H1 (cell line): Measurements from ENCODE around the gene PYY. TPM values are rescaled to one million over a fixed set of nuclear protein-coding genes. Genes with fewer than 3 reads are reported as not detected.

ENCODE experiments used
- CTCF ChIA-PET: fragments of 300-600 bp; sonication (Branson Sonifier 250); formaldehyde crosslinking; loops from one replicate; lab custom pipeline; 2021; ENCODE audit not compliant: partially characterized antibody; lab: Charles Lee
- POLR2A ChIA-PET: fragments of 300-600 bp; sonication (Branson Sonifier 250); formaldehyde crosslinking; loops from one replicate; lab custom pipeline; 2021; ENCODE audit warnings: inconsistent platforms; ENCODE audit not compliant: partially characterized antibody; lab: Charles Lee
- DNase-seq, 2 experiments: peaks; one replicate each; pipeline versions ENCODE4 v3.0.0 to v3.0.0-alpha.2; 2010 to 2022; ENCODE audit warnings: low spot score in 2 of 2, low read depth in 1 of 2, mixed read lengths in 1 of 2
- FAIRE-seq: peaks from 2 replicates; lab custom pipeline; 2011; peaks lifted over from hg19 to GRCh38; lab: Jason Lieb, UNC
- H2AFZ ChIP-seq: 2 replicates; pipeline ENCODE4 v1.8.1; 2012; ENCODE audit warnings: low read length, inconsistent platforms
- H2AK5ac ChIP-seq: 2 replicates; pipeline ENCODE4 v1.6.1; 2013; ENCODE audit warnings: low read depth, low read length
- H2BK120ac ChIP-seq: replicated peaks from 2 replicates; pipeline ENCODE3; 2013; ENCODE audit warnings: low read depth, low read length, inconsistent platforms
- H2BK12ac ChIP-seq: 2 replicates; pipeline ENCODE4 v1.6.1; 2013; ENCODE audit warnings: low read depth, low read length
- H2BK15ac ChIP-seq: 2 replicates; pipeline ENCODE4 v1.6.1; 2013; ENCODE audit warnings: low read length
- H2BK20ac ChIP-seq: 2 replicates; pipeline ENCODE4 v1.6.1; 2013; ENCODE audit warnings: low read length
- H2BK5ac ChIP-seq: 2 replicates; pipeline ENCODE4 v1.6.1; 2013; ENCODE audit warnings: low read depth, low read length
- H3K14ac ChIP-seq: 2 replicates; pipeline ENCODE4 v1.6.1; 2013; ENCODE audit warnings: inconsistent platforms; ENCODE audit not compliant: insufficient read length
- H3K18ac ChIP-seq: 2 replicates; pipeline ENCODE4 v1.6.1; 2013; ENCODE audit warnings: low read length; ENCODE audit errors: extremely low read depth
- H3K23ac ChIP-seq: 2 replicates; pipeline ENCODE4 v1.6.1; 2013; ENCODE audit warnings: inconsistent platforms; ENCODE audit not compliant: insufficient read length
- H3K23me2 ChIP-seq: 2 replicates; pipeline ENCODE4 v1.6.1; 2013; ENCODE audit warnings: low read depth, low read length
- H3K27ac ChIP-seq: 2 replicates; pipeline ENCODE4 v1.6.1; 2011; ENCODE audit warnings: low read depth, low read length, inconsistent platforms
- H3K27me3 ChIP-seq, 4 experiments: replicated peaks in 1 of 4; 1 replicate in 1 of 4; 2 replicates in 3 of 4; pipeline versions ENCODE4 v1.6.1 to v1.8.1; 2011 to 2013; ENCODE audit warnings: low read length in 3 of 4, mild to moderate bottlenecking in 3 of 4, inconsistent platforms in 2 of 4, mixed read lengths in 2 of 4, moderate library complexity in 1 of 4; ENCODE audit not compliant: control insufficient read depth in 3 of 4, insufficient read depth in 3 of 4; ENCODE audit errors: extremely low read depth in 1 of 4
- H3K36me3 ChIP-seq, 4 experiments: 2 replicates each; pipeline versions ENCODE4 v1.6.1 to v1.8.1; 2011 to 2013; ENCODE audit warnings: mild to moderate bottlenecking in 4 of 4, low read length in 3 of 4, moderate library complexity in 2 of 4, control low read depth in 1 of 4, inconsistent platforms in 1 of 4; ENCODE audit not compliant: insufficient read depth in 4 of 4, control insufficient read depth in 2 of 4
- H3K4ac ChIP-seq: replicated peaks from 2 replicates; pipeline ENCODE3; 2013; ENCODE audit warnings: low read length, low read depth, mixed read lengths, inconsistent platforms; ENCODE audit not compliant: insufficient read length
- H3K4me1 ChIP-seq, 4 experiments: replicated peaks in 1 of 4; 1 replicate in 1 of 4; 2 replicates in 3 of 4; pipeline versions ENCODE4 v1.6.1 to v1.8.1; 2011 to 2013; ENCODE audit warnings: low read length in 3 of 4, inconsistent platforms in 2 of 4, mixed read lengths in 1 of 4; ENCODE audit not compliant: insufficient read depth in 4 of 4, control insufficient read depth in 3 of 4
- H3K4me2 ChIP-seq, 2 experiments: 2 replicates each; pipeline versions ENCODE4 v1.6.1 to v1.8.1; 2011 to 2013; ENCODE audit warnings: low read depth in 2 of 2, low read length in 2 of 2, control low read depth in 1 of 2, inconsistent platforms in 1 of 2, mild to moderate bottlenecking in 1 of 2; ENCODE audit not compliant: insufficient read depth in 1 of 2
- H3K4me3 ChIP-seq, 4 experiments: fragments of 200-600, 300-600 bp in 1 of 4; sonication (generic), shearing (Covaris generic), sonication (Bioruptor Twin) in 1 of 4; 2 replicates each; pipeline versions ENCODE4 v1.5.1 to v1.8.1; 2011 to 2016; ENCODE audit warnings: low read length in 4 of 4, low read depth in 3 of 4, control low read depth in 2 of 4, inconsistent platforms in 2 of 4, mild to moderate bottlenecking in 2 of 4, mixed read lengths in 1 of 4, moderate library complexity in 1 of 4; ENCODE audit not compliant: insufficient read depth in 2 of 4; ENCODE audit errors: extremely low read depth in 1 of 4
- H3K56ac ChIP-seq: replicated peaks from 2 replicates; pipeline ENCODE3; 2013; ENCODE audit warnings: low read depth, mild to moderate bottlenecking, mixed read lengths, low read length, inconsistent platforms; ENCODE audit not compliant: insufficient read length
- H3K79me1 ChIP-seq: 2 replicates; pipeline ENCODE4 v1.6.1; 2013; ENCODE audit warnings: low read depth, low read length, control low read depth
- H3K79me2 ChIP-seq, 2 experiments: 2 replicates each; pipeline versions ENCODE4 v1.6.1 to v1.8.1; 2012 to 2013; ENCODE audit warnings: low read length in 2 of 2, mild to moderate bottlenecking in 2 of 2, inconsistent platforms in 1 of 2; ENCODE audit not compliant: insufficient read depth in 2 of 2, control insufficient read depth in 1 of 2
- H3K9ac ChIP-seq, 4 experiments: replicated peaks in 1 of 4; 1 replicate in 1 of 4; 2 replicates in 3 of 4; pipeline versions ENCODE4 v1.6.1 to v1.8.1; 2011 to 2013; ENCODE audit warnings: low read depth in 3 of 4, low read length in 3 of 4, control low read depth in 2 of 4, mild to moderate bottlenecking in 2 of 4, moderate library complexity in 2 of 4, inconsistent platforms in 1 of 4; ENCODE audit errors: extremely low read depth in 1 of 4
- H3K9me3 ChIP-seq, 2 experiments: 2 replicates each; pipeline versions ENCODE4 v1.6.1 to v1.8.1; 2012 to 2013; ENCODE audit warnings: mild to moderate bottlenecking in 2 of 2, moderate library complexity in 2 of 2, control low read depth in 1 of 2, inconsistent platforms in 1 of 2, low read depth in 1 of 2, low read length in 1 of 2, mixed read lengths in 1 of 2; ENCODE audit not compliant: insufficient read depth in 2 of 2
- H4K20me1 ChIP-seq, 2 experiments: replicated peaks in 1 of 2; 2 replicates each; pipeline versions ENCODE3 to v1.8.1; 2011 to 2013; ENCODE audit warnings: inconsistent platforms in 2 of 2, low read length in 2 of 2, mild to moderate bottlenecking in 1 of 2; ENCODE audit not compliant: insufficient read depth in 2 of 2, control insufficient read depth in 1 of 2
- H4K5ac ChIP-seq: 2 replicates; pipeline ENCODE4 v1.6.1; 2013; ENCODE audit warnings: low read length, low read depth, mixed read lengths, inconsistent platforms; ENCODE audit not compliant: insufficient read length
- H4K8ac ChIP-seq: 2 replicates; pipeline ENCODE4 v1.8.0; 2013; ENCODE audit warnings: mild to moderate bottlenecking, moderate library complexity, low read length, inconsistent platforms; ENCODE audit not compliant: insufficient read depth; ENCODE audit errors: extremely low read depth
- H4K91ac ChIP-seq: replicated peaks from 2 replicates; pipeline ENCODE3; 2013; ENCODE audit warnings: low read length, mixed read lengths, inconsistent platforms; ENCODE audit not compliant: insufficient read length
- MAFK ChIP-seq: IDR thresholded peaks from 2 replicates; pipeline ENCODE4 v1.6.1; 2012; ENCODE audit warnings: low read depth, mild to moderate bottlenecking, improper control_type of control experiment, low read length
- POLR2A ChIP-seq, 2 experiments: IDR thresholded peaks; 1 replicate in 1 of 2; 2 replicates in 1 of 2; pipeline ENCODE4 v1.6.1; 2011; ENCODE audit warnings: low read depth in 2 of 2, low read length in 2 of 2, mild to moderate bottlenecking in 2 of 2; ENCODE audit errors: control extremely low read depth in 1 of 2
- RBBP5 ChIP-seq: IDR thresholded peaks from 2 replicates; pipeline ENCODE4 v1.7.1; 2012; ENCODE audit warnings: low read depth, mild to moderate bottlenecking, inconsistent platforms, low read length, moderate library complexity, borderline replicate concordance
- SIX5 ChIP-seq: IDR thresholded peaks from 2 replicates; pipeline ENCODE4 v1.6.1; 2011; ENCODE audit warnings: mild to moderate bottlenecking, low read depth, low read length
- SP2 ChIP-seq: IDR thresholded peaks from 2 replicates; pipeline ENCODE4 v1.6.1; 2012; ENCODE audit warnings: mild to moderate bottlenecking, low read length, inconsistent platforms
- TEAD4 ChIP-seq: IDR thresholded peaks from 2 replicates; pipeline ENCODE4 v1.6.1; 2012; ENCODE audit warnings: low read depth, low read length, inconsistent platforms, mixed read lengths
- WGBS, 2 experiments: shearing (Covaris generic) in 1 of 2; methylation state at CpG; one replicate each; pipeline versions ENCODE4 v1.1.6 to v1.1.7; 2013 to 2015; ENCODE audit warnings: low lambda C conversion rate in 2 of 2, mixed read lengths in 2 of 2, inconsistent platforms in 1 of 2, low coverage in 1 of 2, missing lambda C conversion rate in 1 of 2; ENCODE audit not compliant: insufficient replicate concordance in 2 of 2, insufficient coverage in 1 of 2, insufficient read length in 1 of 2; ENCODE audit errors: extremely low coverage in 1 of 2, missing lambda C conversion rate in 1 of 2; 5-methylcytosine and 5-hydroxymethylcytosine counted together
- polyA plus RNA-seq, 7 experiments: library from polyadenylated mRNA; depleted of rRNA in 3 of 7; stranded (reverse) in 5 of 7; unstranded in 2 of 7; fragments of >200 nt in 5 of 7; fragments of 200-250 nt in 2 of 7; gene quantifications; 1 replicate in 5 of 7; 2 replicates in 1 of 7; 4 replicates in 1 of 7; pipeline versions ENCODE4 v1.2.1 to v1.2.3, GENCODE V29; 2011 to 2013; ENCODE audit warnings: missing spikeins in 2 of 7, mixed read lengths in 2 of 7
- total RNA-seq: library from RNA; stranded (reverse); fragmentation: NEBNext Ultra II Directional; extraction: Animal tissue kit (Norgen Biotek cat#: 25700); gene quantifications from 2 replicates; pipeline ENCODE4 v1.2.1, GENCODE V29; 2021
- TF ChIP-seq, protein P1 (sequence below): IDR thresholded peaks from 2 replicates; pipeline ENCODE4 v1.6.1; 2012; ENCODE audit warnings: low read length, inconsistent platforms

PYY gene
- total and polyA plus RNA-seq, 2 of the 8 experiments (the other 6 are each of a cell fraction or from before 2014, with no cell fraction given): 0.93 to 3.4 TPM

DNA sequence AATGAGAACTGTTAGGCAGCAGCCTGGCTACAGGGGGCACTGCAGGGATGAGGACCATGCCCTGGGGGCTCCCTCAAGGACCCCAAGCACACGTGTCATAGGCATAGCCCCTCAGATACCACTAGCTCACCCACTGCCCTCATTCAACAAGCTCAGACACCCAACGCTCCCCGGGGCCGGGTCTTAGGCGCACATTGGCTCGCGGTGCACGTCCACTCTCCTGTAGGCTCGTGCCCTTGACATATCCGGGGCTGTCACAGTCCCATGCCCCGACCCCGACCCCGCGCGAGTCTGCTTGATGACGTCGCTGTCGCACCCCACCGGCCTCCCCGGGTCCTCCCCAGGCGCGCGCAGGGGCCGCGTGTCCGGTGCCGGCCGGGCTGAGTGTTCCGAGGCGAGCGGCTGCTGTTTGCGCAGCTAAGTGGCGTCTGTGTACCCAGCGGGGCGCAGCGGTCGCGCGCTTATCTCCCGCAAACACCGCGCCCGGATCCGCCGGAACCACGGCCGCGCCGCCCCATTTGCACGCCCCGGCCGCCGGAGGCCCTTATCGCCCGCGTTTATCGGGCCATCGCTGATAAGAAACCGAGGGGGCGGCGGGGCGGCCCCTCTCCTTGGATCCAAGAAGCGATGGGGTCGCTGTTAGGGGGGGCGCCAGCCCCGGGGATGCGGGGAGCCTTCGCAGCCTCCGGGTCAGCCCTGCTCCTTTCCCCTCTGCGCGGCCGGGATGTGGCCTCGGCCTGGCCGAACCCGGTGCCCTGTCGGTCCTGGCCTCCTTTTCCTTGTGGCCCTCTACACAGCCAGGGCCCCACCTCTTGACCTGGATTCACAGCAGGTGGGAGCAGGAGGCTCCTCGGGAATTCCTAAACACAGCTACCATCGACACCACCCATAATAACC, 30.0 kb upstream of the PYY start:
- ChIA-PET POLR2A (interaction anchor here (0.6 to 1.9 kb wide), 6 partner anchors 23 to 82 kb away, joined by 3 to 9 read pairs (median 4); partner anchors contain the start of gene PPY), CTCF (interaction anchor here (0.6 to 22.7 kb wide), 34 partner anchors 9 to 520 kb away, joined by 3 to 416 read pairs (median 4); partner anchors contain the start of genes ASB16, NAGS, PPY and PYY)
- H3K56ac ChIP-seq: no peak overlapping the region
- no peak overlapping the region for H2AK5ac ChIP-seq
- no peak overlapping the region for H3K27ac ChIP-seq
- H2BK12ac ChIP-seq: no peak overlapping the region
- no peak overlapping the region for H2BK5ac ChIP-seq
- no peak overlapping the region for H3K23ac ChIP-seq
- H3K4me2 ChIP-seq: peak overlapping the region; percentile 59 to 89
- no peaks in the 10 kb centered on the region for H3K9me3 ChIP-seq
- H3K79me2 ChIP-seq: no peaks in the 10 kb centered on the region
- no peaks in the 10 kb centered on the region for H3K79me1 ChIP-seq
- H4K8ac ChIP-seq: peak overlapping the region; percentile 53
- peaks cover 0 to 5% (median 4%) of the 10 kb centered on the region in 4 experiments; a peak in 3 of 7 replicates for H3K27me3 ChIP-seq
- peak overlapping the region; percentile 53 to 75 (median 60) for H3K4me3 ChIP-seq
- no peak overlapping the region for H2BK120ac ChIP-seq
- peak overlapping the region; percentile 72; the same call in 1 of the 2 replicates for H2BK15ac ChIP-seq
- H3K4ac ChIP-seq: no peak overlapping the region
- H4K20me1 ChIP-seq: no peaks in the 10 kb centered on the region
- H3K4me1 ChIP-seq: peaks cover 0 to 4% (median 2%) of the 10 kb centered on the region in 4 experiments; a peak in 4 of 7 replicates
- H4K91ac ChIP-seq: no peak overlapping the region
- H3K23me2 ChIP-seq: peaks cover 6% of the 10 kb centered on the region
- 2% methylated on average over 74 of the region's 78 CpGs; no CpG with 5 or more reads in 1 of the 2 experiments for WGBS, 2 experiments
- FAIRE-seq (no peak), DNase-seq (peak in 1 of 2 experiments; percentile 82)
- H3K18ac ChIP-seq: no peak overlapping the region
- peak overlapping the region; percentile 70; the same call in 1 of the 2 replicates for H2AFZ ChIP-seq
- no peaks in the 10 kb centered on the region for H3K36me3 ChIP-seq
- H4K5ac ChIP-seq: no peak overlapping the region
- no peak overlapping the region for H3K14ac ChIP-seq
- no peak overlapping the region for H2BK20ac ChIP-seq
- peak overlapping the region in 1 of 4 experiments; percentile 64; a peak in 1 of 7 replicates for H3K9ac ChIP-seq
- TF ChIP-seq MAFK: no peak
- 0 out of 2 replicates have a peak, but pooled peaks have one; percentile 1 for TF ChIP-seq TEAD4
- TF ChIP-seq SIX5: no peak
- no peak for TF ChIP-seq SP2
- no peak; the same call in 1 of the 2 replicates for TF ChIP-seq RBBP5
- no peak for TF ChIP-seq POLR2A (IDR thresholded peaks at IDR 0.05; ENCODE audit: control extremely low read depth in 1 of 2, low read depth in 2 of 2, low read length in 2 of 2)
- TF ChIP-seq, protein P1, sequence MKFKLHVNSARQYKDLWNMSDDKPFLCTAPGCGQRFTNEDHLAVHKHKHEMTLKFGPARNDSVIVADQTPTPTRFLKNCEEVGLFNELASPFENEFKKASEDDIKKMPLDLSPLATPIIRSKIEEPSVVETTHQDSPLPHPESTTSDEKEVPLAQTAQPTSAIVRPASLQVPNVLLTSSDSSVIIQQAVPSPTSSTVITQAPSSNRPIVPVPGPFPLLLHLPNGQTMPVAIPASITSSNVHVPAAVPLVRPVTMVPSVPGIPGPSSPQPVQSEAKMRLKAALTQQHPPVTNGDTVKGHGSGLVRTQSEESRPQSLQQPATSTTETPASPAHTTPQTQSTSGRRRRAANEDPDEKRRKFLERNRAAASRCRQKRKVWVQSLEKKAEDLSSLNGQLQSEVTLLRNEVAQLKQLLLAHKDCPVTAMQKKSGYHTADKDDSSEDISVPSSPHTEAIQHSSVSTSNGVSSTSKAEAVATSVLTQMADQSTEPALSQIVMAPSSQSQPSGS: no peak
